OCI-LY1 (cell line): ENCODE data around the gene TEX53.

ENCODE experiments used
- EZH2 ChIP-seq: fragments of 200-600 bp; sonication (generic), shearing (Covaris generic); IDR thresholded peaks from 2 replicates; pipeline ENCODE4 v1.8.0; 2017; ENCODE audit warnings: borderline replicate concordance, mixed run types, mild to moderate bottlenecking, antibody characterized with exemption, low read length, moderate library complexity, mixed read lengths
- TF ChIP-seq, protein P1 (sequence below): fragments of 200-600 bp; sonication (generic), shearing (Covaris generic); IDR thresholded peaks from 2 replicates; pipeline ENCODE4 v1.5.1; 2017; ENCODE audit warnings: mild to moderate bottlenecking, antibody characterized with exemption, low read length, moderate library complexity, mixed read lengths

DNA sequence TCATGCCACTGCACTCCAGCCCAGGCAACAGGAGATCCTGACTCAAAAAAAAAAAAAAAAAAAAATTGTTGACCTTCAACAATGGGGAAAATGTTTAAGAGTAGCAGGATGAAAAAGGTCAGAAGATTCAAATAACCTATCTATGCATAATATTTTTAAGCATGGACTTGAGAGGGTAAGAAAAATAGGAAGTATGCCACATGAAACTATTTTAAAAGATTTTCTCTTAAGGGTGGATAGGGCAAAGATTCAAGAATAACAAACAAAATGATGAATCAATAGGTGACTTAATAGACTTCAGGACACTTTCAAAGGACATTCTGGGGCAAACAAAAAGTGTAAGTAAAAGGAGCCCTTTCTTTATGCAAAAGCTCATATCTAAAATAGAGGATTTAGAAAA is 21.2 kb upstream of the TEX53 start:
- no peak for TF ChIP-seq EZH2
- TF ChIP-seq, protein P1, sequence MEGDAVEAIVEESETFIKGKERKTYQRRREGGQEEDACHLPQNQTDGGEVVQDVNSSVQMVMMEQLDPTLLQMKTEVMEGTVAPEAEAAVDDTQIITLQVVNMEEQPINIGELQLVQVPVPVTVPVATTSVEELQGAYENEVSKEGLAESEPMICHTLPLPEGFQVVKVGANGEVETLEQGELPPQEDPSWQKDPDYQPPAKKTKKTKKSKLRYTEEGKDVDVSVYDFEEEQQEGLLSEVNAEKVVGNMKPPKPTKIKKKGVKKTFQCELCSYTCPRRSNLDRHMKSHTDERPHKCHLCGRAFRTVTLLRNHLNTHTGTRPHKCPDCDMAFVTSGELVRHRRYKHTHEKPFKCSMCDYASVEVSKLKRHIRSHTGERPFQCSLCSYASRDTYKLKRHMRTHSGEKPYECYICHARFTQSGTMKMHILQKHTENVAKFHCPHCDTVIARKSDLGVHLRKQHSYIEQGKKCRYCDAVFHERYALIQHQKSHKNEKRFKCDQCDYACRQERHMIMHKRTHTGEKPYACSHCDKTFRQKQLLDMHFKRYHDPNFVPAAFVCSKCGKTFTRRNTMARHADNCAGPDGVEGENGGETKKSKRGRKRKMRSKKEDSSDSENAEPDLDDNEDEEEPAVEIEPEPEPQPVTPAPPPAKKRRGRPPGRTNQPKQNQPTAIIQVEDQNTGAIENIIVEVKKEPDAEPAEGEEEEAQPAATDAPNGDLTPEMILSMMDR, result no peak
